Colonic mucosa (tissue), 4 donors: ENCODE results near the gene SNCAIP. TPM values are rescaled to one million over a fixed set of nuclear protein-coding genes. Genes with fewer than 3 reads are reported as not detected.

Experiments used
- DNase-seq: peaks from one replicate; pipeline ENCODE4 v3.0.0-alpha.2; 2020
- H3K27ac ChIP-seq: fragments of 200-600 bp; one replicate; pipeline ENCODE4 v1.8.0; 2021
- H3K27me3 ChIP-seq: fragments of 200-600 bp; one replicate; pipeline ENCODE4 v1.8.0; 2021
- H3K36me3 ChIP-seq: fragments of 200-600 bp; one replicate; pipeline ENCODE4 v1.8.0; 2021
- H3K4me1 ChIP-seq: fragments of 200-600 bp; one replicate; pipeline ENCODE4 v1.8.0; 2021; ENCODE audit warnings: mild to moderate bottlenecking
- H3K4me3 ChIP-seq: fragments of 200-600 bp; one replicate; pipeline ENCODE4 v1.8.0; 2021
- H3K9ac ChIP-seq, 2 donors: one replicate each; pipeline ENCODE4 v1.7.0; 2013; ENCODE audit warnings: control low read depth in 2 of 2, low read depth in 2 of 2, low read length in 2 of 2
- H3K9me3 ChIP-seq: fragments of 200-600 bp; one replicate; pipeline ENCODE4 v1.8.0; 2021
- CTCF ChIP-seq: fragments of 200-600 bp; IDR thresholded peaks from one replicate; pipeline ENCODE4 v1.8.0; 2022; ENCODE audit warnings: antibody characterized with exemption, mild to moderate bottlenecking
- intact Hi-C: fragments of 100-400 bp; cut with DNase I; formaldehyde crosslinking; loops from one replicate; pipeline ENCODE4 v1.14.1; 2022
- total RNA-seq, 2 donors: library from RNA; stranded (reverse); fragmentation: NEBNext Ultra II Directional in 1 of 2; extraction: Animal tissue kit (Norgen Biotek cat#: 25700) in 1 of 2; gene quantifications; one replicate each; pipeline ENCODE4 v1.2.1, GENCODE V29; 2021
- donor health status: healthy.
- donor health status: DM: no; HTN: no; CAD: no.
- donor health status: DM: no; HTN: no; CAD: no.

Gene SNCAIP
- total RNA-seq, 2 donors from 2014 or later = 0.84 to 1.3 TPM

- Histone ChIP-seq H3K27me3 (no peaks in the 10 kb centered on the region), H3K9me3 (no peaks in the 10 kb centered on the region), H3K27ac (no peak overlapping the region), H3K4me1 (no peaks in the 10 kb centered on the region), H3K36me3 (no peaks in the 10 kb centered on the region), H3K9ac (no peak overlapping the region), H3K4me3 (no peak overlapping the region)
- DNase-seq = no peak
- TF ChIP-seq CTCF = no peak
- intact Hi-C loops = no loop called here
Observed at GRCh38 chr5:122283592-122283991, 28.4 kb upstream of the SNCAIP start.

- Histone ChIP-seq H3K4me3 (no peak overlapping the region), H3K36me3 (no peaks in the 10 kb centered on the region), H3K4me1 (no peaks in the 10 kb centered on the region), H3K27ac (no peak overlapping the region), H3K9me3 (no peaks in the 10 kb centered on the region), H3K9ac (no peak overlapping the region), H3K27me3 (no peaks in the 10 kb centered on the region)
- TF ChIP-seq CTCF = no peak
- intact Hi-C loops = no loop called here
- DNase-seq = no peak
Observed at GRCh38 chr5:122286541-122286940, 25.5 kb upstream of the SNCAIP start.

- intact Hi-C loops = no loop called here
- H3K4me3 ChIP-seq = no peak overlapping the region
- H3K9me3 ChIP-seq = no peaks in the 10 kb centered on the region
- no peaks in the 10 kb centered on the region for H3K4me1 ChIP-seq
- no peak overlapping the region for H3K27ac ChIP-seq
- no peak for TF ChIP-seq CTCF
- no peaks in the 10 kb centered on the region for H3K27me3 ChIP-seq
- H3K9ac ChIP-seq = no peak overlapping the region
- DNase-seq = no peak
- no peaks in the 10 kb centered on the region for H3K36me3 ChIP-seq
Observed at GRCh38 chr5:122287101-122287500, 24.9 kb upstream of the SNCAIP start.

- no peak overlapping the region for H3K27ac ChIP-seq
- H3K9me3 ChIP-seq = no peaks in the 10 kb centered on the region
- no peak overlapping the region for H3K9ac ChIP-seq
- H3K4me3 ChIP-seq = no peak overlapping the region
- no peaks in the 10 kb centered on the region for H3K36me3 ChIP-seq
- intact Hi-C loops = loop anchor here (10.0 kb wide), 2 partner anchors 124 to 204 kb away; no protein-coding TSS in a partner anchor
- DNase-seq = no peak
- no peaks in the 10 kb centered on the region for H3K4me1 ChIP-seq
- H3K27me3 ChIP-seq = no peaks in the 10 kb centered on the region
- TF ChIP-seq CTCF = no peak
Observed at GRCh38 chr5:122291000-122291901, 20.8 kb upstream of the SNCAIP start.

GRCh38 chr5:122292332-122292731, 19.7 kb upstream of the SNCAIP start:
- Histone ChIP-seq H3K9ac (no peak overlapping the region), H3K9me3 (no peaks in the 10 kb centered on the region), H3K27me3 (no peaks in the 10 kb centered on the region), H3K36me3 (no peaks in the 10 kb centered on the region), H3K4me1 (no peaks in the 10 kb centered on the region), H3K27ac (no peak overlapping the region), H3K4me3 (no peak overlapping the region)
- intact Hi-C loops = loop anchor here (10.0 kb wide), 2 partner anchors 122 to 202 kb away; no protein-coding TSS in a partner anchor
- no peak for TF ChIP-seq CTCF
- no peak for DNase-seq
